ENCODE results near the gene MNT.

The MNT gene

DNA sequence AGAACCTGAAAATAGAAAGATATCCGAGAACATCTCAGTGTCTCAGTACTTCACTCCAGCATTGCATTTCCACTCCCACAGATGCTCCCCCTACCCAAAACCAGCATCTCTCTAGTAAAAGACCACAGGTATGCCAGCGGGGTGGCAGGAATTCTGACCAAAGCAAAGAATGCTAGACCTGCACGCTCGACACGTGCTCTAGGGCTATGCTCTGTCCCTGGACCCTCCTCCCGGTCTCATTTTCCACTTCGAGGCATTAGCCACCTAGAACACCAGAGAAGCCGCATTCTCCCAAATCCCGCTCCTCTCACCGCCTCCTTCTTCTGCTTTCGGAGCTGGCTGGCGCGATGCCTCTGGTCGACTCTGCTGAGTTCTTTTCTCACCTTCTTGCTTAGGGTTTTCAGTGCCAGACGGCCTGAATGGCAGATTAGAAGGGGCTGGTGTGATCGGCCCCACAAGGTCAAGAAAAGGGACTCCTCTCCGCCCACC, 65.1 kb downstream of the MNT start:
- no peak for DNase-seq (ENCODE audit: low read depth in 2 of 3, low spot score in 2 of 3)

Measured in activated CD8-positive, alpha-beta memory T cell treated with anti-CD3 and anti-CD28 coated beads for 48 hours (primary cell).